22Rv1 (cell line): ENCODE measurements around the gene YTHDF2.
A peak's percentile ranks its signal among the peaks of the same experiment; 100 is the strongest.
"Not testable (repeated sequence)": the region's sequence is repeated elsewhere in the genome, so short reads cannot be mapped to it uniquely, and the experiment has no call there.

Experiments
- H3K27ac ChIP-seq: fragments of 450-650 bp; 2 replicates; pipeline ENCODE4 v1.5.1; 2017
- CTCF ChIP-seq: fragments of 450-650 bp; IDR thresholded peaks from 2 replicates; pipeline ENCODE4 v1.5.1; 2017; ENCODE audit warnings: mild to moderate bottlenecking
- ZFX ChIP-seq: fragments of 450-650 bp; IDR thresholded peaks from 2 replicates; pipeline ENCODE4 v1.6.1; 2017; ENCODE audit warnings: antibody characterized with exemption, borderline replicate concordance

Gene YTHDF2

DNA sequence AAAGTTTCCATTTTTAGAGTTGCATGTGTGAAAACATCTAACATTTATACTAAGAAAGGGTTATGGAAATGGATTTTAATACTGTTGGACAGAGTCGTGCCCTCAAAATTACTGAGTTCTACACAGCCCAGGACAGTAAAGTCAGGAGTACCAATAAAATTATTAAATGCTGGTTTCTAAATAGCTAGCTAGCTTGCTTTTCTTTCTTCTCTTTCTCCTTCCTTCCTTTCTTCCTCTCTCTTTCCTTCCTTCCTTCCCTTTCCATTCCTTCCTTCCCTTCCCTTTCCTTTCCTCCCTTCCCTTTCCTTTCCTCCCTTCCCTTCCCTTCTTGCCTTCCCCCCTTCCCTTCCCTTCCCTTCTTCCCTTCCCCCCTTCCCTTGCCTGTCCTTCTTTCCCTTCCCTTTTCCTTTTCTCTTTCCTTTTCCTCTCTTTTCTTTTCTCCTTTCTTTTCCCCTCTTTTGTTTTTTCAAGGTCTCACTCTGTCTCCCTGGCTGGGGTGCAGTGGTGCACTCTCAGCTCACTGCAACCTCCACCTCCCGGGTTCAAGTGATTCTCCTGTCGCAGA, 33.9 kb downstream of the YTHDF2 start:
- no peak for TF ChIP-seq CTCF
- TF ChIP-seq ZFX, result no peak
- H3K27ac ChIP-seq, result no peak overlapping the region; the same call in 1 of the 2 replicates

DNA sequence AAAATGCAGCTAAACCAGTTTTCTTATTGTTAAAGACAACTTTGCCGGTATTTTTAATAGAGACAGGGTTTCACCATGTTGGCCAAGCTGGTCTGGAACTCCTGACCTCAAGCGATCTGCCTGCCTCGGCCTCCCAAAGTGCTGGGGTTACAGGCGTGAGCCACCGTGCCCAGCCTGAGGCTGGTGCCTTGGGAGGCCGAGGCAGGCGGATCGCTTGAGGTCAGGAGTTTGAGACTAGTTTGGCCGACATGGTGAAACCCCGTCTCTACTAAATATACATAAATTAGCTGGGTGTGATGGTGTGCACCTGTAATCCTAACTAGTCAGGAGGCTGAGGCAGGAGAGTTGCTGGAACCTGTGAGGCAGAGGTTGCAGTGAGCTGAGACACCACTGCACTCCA, 35.2 kb downstream of the YTHDF2 start:
- not testable (repeated sequence) for H3K27ac ChIP-seq

- TF ChIP-seq CTCF (no peak), ZFX (no peak)
- H3K27ac ChIP-seq, result peak overlapping the region; percentile 79; the same call in 1 of the 2 replicates
Measured at GRCh38 chr1:28773105-28773504, 36.4 kb downstream of the YTHDF2 start.

GRCh38 chr1:28775121-28775942, 38.6 kb downstream of the YTHDF2 start:
- peak overlapping the region; percentile 79 for H3K27ac ChIP-seq
- TF ChIP-seq CTCF (no peak), ZFX (no peak)

GRCh38 chr1:28776341-28776740, 39.6 kb downstream of the YTHDF2 start:
- no peak overlapping the region for H3K27ac ChIP-seq
- TF ChIP-seq ZFX (no peak), CTCF (no peak)

GRCh38 chr1:28778021-28778420, 41.3 kb downstream of the YTHDF2 start:
- TF ChIP-seq CTCF (no peak), ZFX (no peak)
- no peak overlapping the region for H3K27ac ChIP-seq

DNA sequence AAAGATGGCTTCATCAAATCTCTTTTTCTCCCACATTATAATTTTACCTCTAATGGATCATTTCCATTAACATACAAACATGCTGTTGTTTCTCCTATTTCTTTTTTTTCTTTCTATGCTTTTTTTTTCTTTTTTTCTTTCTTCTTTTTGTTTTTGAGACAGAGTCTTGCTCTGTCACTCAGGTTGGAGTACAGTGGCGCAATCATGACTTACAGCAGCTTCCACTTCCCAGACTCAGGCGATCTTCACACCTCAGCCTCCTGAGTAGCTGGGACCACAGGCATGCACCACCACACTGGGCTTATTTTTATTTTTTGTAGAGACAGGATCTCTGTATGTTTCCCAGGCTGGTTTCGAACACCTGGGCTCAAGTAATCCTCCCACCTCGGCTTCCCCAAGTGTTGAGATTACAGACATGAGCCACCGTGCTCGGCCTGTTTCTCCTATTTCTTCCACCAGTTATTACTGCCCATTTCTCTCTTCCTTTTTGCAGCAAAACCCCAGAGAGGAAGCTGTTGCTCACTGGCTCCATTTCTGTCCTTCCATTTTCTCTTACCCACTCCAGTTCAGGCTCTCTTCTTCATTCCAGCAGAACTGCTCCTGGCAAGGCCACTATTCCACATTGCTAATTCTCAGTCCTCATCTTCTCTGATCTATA, 43.1 kb downstream of the YTHDF2 start:
- no peak overlapping the region for H3K27ac ChIP-seq
- TF ChIP-seq CTCF (no peak), ZFX (no peak)
